ENCODE data around the gene STARD3NL.
"Not testable (repeated sequence)": the region's sequence is repeated elsewhere in the genome, so short reads cannot be mapped to it uniquely, and the experiment has no call there.

Gene STARD3NL, protein sequence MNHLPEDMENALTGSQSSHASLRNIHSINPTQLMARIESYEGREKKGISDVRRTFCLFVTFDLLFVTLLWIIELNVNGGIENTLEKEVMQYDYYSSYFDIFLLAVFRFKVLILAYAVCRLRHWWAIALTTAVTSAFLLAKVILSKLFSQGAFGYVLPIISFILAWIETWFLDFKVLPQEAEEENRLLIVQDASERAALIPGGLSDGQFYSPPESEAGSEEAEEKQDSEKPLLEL

GRCh38 chr7:38178004-38178694, at the start of gene STARD3NL:
TSS of gene STARD3NL (plus strand) at chr7:38178245. CDS start at chr7:38207505, 29,260 bp downstream.
- DNase-seq = peak; percentile 86

GRCh38 chr7:38129162-38129561, 48.9 kb upstream of the STARD3NL start:
- DNase-seq = no peak

- DNase-seq = no peak
Observed at GRCh38 chr7:38129579-38129978, 48.5 kb upstream of the STARD3NL start.

DNA sequence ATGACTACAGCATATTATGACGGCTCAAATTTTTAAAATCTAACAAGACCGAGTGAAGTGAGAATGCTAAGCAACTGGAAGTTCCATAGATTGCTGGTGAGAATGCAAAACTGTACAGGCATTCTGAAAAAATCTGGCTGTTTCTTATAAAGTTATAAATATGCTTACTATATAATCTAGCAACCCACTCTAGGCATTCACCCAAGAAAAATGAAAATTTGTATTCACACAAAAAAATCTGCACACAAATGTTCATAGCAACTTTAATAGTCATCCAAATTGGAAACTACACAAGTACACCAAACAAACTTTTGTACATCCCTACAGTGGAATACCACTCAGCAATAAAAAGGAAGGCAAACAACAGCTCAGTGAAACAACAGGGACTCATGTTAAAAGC, 39.9 kb upstream of the STARD3NL start:
- no peak for DNase-seq

DNA sequence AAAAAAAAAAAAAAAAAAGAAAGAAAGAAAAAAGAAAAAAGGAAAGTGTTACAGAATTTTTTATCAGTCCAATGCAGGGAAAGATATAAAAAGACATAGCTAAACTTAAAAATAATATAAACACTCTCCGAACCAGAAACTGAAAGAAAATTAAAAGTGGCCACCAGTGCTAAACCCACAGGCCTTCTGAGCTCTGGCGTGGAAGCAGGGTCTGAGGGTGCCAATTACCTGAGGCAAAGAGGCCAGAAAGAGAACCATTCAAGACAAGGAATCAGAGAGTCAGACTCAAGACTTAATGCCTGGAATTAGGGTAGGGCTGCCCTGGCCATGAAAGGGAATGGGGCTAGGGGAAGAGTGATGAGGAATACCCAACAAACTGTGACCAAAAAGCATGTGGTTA, 36.9 kb upstream of the STARD3NL start:
- no peak for DNase-seq

DNA sequence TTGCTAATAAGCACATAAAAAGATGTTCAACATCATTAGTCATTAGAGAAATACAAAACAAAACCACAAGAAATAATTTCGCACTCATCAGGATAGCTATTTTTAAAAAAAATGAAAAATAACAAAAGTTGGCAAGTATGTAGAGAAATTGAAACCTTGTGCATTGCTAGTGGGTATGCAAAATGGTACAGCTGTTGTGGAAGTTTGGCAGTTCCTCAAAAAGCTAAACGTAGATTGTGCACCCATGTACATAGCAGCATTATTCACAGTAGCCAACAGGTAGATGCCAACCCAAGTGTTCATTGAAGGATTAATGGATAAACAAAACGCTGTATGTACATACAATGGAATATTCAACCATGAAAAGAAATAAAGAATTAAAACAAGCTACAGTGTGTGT, 35.3 kb upstream of the STARD3NL start:
- no peak for DNase-seq

GRCh38 chr7:38147005-38147404, 31.0 kb upstream of the STARD3NL start:
- DNase-seq = no peak

- no peak for DNase-seq
Observed at GRCh38 chr7:38151556-38151955, 26.5 kb upstream of the STARD3NL start.

DNA sequence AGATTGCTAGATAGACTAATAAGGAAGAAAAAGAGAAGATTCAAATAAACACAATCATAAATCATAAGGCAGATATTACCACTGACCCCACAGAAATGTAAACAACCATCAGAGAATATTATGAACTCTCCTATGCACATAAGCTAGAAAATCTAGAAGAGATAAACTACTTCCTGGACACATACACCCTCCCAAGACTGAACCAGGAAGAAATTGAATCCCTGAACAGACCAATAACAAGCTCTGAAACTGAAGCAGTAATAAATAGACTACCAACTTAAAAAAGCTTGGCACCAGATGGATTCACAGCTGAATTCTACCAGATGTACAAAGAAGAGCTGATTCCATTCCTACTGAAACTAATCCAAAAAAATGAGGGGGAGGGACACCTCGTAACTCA, 24.5 kb upstream of the STARD3NL start:
- DNase-seq = no peak

DNA sequence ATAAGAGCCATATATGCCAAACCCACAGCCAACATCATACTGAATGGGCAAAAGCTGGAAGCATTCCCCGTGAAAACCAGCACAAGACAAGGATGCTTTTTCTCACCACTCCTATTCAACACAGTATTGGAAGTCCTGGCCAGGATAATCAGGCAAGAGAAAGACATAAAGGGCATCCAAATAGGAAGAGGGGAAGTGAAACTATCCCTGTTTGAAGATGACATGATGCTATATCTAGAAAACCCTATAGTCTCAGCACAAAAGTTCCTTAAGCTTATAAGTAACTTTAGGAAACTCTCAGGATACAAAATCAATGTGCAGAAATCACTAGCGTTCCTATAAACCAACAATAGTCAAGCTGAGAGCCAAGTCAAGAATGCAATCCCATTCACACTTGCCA, 23.8 kb upstream of the STARD3NL start:
- no peak for DNase-seq

DNA sequence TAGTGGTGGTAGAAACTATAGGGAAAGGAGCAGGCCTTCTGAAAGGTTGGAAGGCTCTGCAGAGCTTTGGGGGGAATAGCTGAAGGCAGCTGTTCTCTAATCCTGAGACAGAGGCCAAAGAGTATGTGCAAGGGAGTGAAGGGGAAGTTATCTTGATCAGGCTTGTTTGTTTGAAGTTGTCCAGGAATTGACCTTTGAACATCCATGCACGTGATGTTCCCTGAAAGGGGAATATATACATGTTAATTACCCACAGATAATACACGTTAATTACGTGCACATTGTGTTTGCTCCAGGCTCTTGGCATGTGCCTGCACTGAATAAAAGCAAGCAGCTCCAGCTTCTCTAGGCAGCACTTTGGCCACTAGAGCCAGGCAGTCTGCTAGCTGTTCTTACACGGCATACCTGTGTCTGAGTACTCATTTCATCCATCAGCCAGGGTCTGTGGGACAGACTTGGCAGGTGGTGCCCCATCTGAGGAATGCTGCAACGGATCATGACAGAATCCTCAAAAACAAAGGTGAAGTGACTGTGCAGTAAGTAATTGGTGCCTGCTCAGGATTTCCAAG, 18.0 kb upstream of the STARD3NL start:
- no peak for DNase-seq

DNA sequence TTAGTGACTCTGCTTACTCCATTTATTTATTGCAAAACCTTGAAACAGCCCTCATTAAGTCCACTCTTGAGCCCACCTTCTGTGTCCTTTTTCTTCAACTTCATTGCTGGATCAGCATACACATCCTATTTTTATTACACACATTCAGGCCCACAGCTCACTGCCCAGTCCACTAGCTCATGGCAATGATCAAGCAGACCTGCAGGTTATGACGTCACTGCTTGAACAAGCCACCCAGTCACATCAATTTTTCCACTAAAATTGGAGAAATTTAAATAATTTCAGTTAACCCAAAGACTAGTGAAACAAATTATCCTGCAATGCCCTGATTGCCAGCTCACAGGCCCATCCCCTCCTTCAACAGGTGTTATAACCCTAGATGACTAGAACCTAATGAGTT, 16.0 kb upstream of the STARD3NL start:
- DNase-seq = no peak

- DNase-seq = no peak
Observed at GRCh38 chr7:38163671-38164070, 14.4 kb upstream of the STARD3NL start.

DNA sequence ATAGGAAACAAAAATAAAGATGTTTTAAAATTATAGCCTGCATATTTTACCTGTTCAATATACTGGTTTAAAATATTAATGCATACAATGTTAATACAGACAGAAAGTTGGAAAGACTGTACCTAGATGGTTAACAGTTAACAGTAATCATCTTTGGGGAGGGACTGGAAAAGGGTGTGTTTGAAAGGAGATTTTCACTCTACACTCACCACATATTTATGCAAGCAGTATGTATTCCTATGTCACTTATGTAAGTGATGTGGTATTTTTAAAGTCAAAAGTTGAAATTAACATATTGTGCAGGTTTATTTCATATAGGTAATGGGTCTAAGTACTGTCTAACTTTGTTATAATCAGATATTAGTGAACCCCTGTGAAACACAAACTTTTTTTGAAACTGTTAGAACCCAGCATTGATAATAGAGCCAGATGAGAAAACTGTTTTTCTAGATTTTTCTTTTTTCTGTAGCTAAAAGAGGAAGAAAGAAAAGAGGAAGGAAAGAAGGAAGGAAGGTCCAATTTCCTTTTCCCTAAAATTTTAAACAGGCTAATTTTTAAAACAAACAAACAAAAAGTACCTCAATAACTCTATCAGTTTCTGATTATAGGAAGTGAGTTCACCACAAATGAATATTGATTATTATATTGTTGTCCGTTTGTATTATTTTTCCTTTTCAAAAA, 9.0 kb upstream of the STARD3NL start:
- DNase-seq = no peak

GRCh38 chr7:38169847-38170246, 8.2 kb upstream of the STARD3NL start:
- DNase-seq = no peak

GRCh38 chr7:38171623-38172391, 6.2 kb upstream of the STARD3NL start:
- DNase-seq = no peak

- not testable (repeated sequence) for DNase-seq
Observed at GRCh38 chr7:38175547-38175946, 2.5 kb upstream of the STARD3NL start.

DNA sequence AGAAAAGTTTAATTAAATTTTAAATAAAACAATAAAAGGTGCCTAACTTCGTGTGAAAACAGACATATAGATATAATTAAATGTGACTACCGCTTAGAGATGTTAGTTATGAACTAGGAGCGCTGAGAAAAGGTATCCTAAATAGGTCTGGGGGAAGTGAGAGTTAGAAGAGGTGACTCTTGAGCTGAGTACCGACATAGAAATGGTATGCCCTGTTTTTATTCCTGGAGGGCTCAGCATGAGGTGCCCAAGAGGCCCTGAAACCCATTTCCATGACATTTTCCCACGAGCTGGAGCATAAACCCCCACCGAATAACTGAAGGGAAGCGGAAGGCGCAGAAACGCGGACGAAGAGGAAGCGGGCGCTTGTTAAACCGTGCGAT, 433 bp upstream of the STARD3NL start:
- no peak for DNase-seq

DNA sequence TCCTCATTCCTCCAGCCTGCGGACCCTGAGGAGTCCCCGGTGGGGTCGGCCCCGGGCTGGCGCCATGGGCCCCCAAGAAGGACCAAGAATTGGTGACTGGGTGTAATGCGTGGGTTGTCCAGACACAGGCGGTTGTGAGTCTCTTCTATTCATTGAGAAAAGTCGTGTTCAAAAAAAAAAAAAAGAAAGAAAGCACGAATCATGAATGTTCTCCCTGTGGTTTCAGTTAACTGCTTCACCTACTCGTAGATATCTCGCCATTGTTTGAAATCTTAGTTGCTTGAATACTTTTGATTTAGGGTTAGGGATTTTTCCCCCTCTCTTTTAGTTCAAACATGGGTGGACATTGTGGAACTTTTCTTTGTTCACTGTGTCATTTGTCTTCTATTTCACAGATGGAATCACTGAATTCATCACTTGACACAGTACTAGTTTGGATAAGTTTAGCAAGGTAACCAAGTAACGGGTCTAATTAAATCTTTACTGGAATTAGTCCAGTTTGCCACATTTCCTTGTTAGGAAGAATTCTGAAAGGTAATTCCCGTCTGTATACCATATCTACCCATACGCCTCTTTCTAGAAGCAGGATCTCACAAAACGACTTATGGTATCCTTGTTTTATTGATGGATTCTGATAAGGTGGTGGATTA, 775 bp downstream of the STARD3NL start:
- no peak for DNase-seq

DNA sequence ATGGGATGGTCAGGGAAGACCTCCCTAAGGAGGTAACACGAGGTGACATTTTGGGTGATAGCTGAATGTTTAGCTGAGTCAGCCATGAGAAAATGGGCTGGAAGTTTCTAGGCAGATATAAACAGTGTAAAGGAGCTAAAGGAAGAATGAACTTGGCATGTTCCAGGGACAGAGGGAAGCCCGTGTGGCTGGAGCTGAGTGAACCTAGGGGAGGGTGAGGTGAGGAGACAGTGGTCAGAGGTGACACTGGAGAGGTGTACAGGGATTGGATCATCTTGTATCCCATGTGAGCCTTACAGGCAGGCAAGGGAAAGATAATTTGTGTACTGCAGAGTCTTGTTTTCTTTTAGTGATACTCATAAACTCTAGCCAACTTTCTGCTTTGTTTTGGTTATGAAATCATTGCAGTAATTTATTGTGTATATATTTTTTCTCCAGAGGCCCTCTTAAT, 1.8 kb downstream of the STARD3NL start:
- no peak for DNase-seq

- DNase-seq = no peak
Observed at GRCh38 chr7:38181111-38181510, 3.1 kb downstream of the STARD3NL start.

- DNase-seq = no peak
Observed at GRCh38 chr7:38182450-38182849, 4.4 kb downstream of the STARD3NL start.

All from activated naive CD4-positive, alpha-beta T cell treated with anti-CD3 and anti-CD28 coated beads, Interleukin-2, amount 50 U/mL, for 16 hours (primary cell).